Ishikawa (cell line): ENCODE measurements around the gene IPPK.

Experiments
- CEBPB ChIP-seq: IDR thresholded peaks from 2 replicates; pipeline ENCODE4 v1.6.1; 2012
- CREB1 ChIP-seq: IDR thresholded peaks from 2 replicates; pipeline ENCODE4 v1.6.1; 2012; ENCODE audit warnings: low read depth
- EGR1 ChIP-seq: IDR thresholded peaks from 2 replicates; pipeline ENCODE4 v1.6.1; 2012
- EP300 ChIP-seq: IDR thresholded peaks from 2 replicates; pipeline ENCODE4 v1.6.1; 2012; ENCODE audit warnings: borderline replicate concordance
- FOXM1 ChIP-seq: IDR thresholded peaks from 2 replicates; pipeline ENCODE4 v1.6.1; 2012; ENCODE audit warnings: low read depth, borderline replicate concordance
- MAX ChIP-seq: IDR thresholded peaks from 2 replicates; pipeline ENCODE4 v1.6.1; 2012
- NFIC ChIP-seq: IDR thresholded peaks from 2 replicates; pipeline ENCODE4 v1.6.1; 2012
- RAD21 ChIP-seq: IDR thresholded peaks from 2 replicates; pipeline ENCODE4 v1.6.1; 2012; ENCODE audit warnings: low read depth
- REST ChIP-seq: IDR thresholded peaks from 2 replicates; pipeline ENCODE4 v1.6.1; 2012; ENCODE audit warnings: low read depth, mild to moderate bottlenecking
- TAF1 ChIP-seq: IDR thresholded peaks from 2 replicates; pipeline ENCODE4 v1.6.1; 2012; ENCODE audit warnings: low read depth, mild to moderate bottlenecking
- TCF12 ChIP-seq: IDR thresholded peaks from 2 replicates; pipeline ENCODE4 v1.6.1; 2012; ENCODE audit warnings: low read depth
- TEAD4 ChIP-seq: IDR thresholded peaks from 2 replicates; pipeline ENCODE4 v1.6.1; 2012
- USF1 ChIP-seq: IDR thresholded peaks from 2 replicates; pipeline ENCODE4 v1.6.1; 2012
- YY1 ChIP-seq: IDR thresholded peaks from 2 replicates; pipeline ENCODE4 v1.6.1; 2012; ENCODE audit warnings: low read depth
- ZBTB7A ChIP-seq: IDR thresholded peaks from 2 replicates; pipeline ENCODE4 v1.6.1; 2012; ENCODE audit warnings: low read depth

IPPK gene

GRCh38 chr9:92658176-92658575 is 11.8 kb downstream of the IPPK start:
- TF ChIP-seq REST = no peak
- no peak for TF ChIP-seq EP300
- no peak for TF ChIP-seq MAX
- TF ChIP-seq TCF12 = no peak
- TF ChIP-seq NFIC = no peak
- TF ChIP-seq RAD21 = no peak
- TF ChIP-seq FOXM1 = no peak
- TF ChIP-seq USF1 = no peak
- TF ChIP-seq TEAD4 = no peak
- no peak for TF ChIP-seq EGR1
- TF ChIP-seq CREB1 = no peak
- no peak for TF ChIP-seq TAF1
- TF ChIP-seq YY1 = no peak
- TF ChIP-seq CEBPB = no peak
- TF ChIP-seq ZBTB7A = no peak

DNA sequence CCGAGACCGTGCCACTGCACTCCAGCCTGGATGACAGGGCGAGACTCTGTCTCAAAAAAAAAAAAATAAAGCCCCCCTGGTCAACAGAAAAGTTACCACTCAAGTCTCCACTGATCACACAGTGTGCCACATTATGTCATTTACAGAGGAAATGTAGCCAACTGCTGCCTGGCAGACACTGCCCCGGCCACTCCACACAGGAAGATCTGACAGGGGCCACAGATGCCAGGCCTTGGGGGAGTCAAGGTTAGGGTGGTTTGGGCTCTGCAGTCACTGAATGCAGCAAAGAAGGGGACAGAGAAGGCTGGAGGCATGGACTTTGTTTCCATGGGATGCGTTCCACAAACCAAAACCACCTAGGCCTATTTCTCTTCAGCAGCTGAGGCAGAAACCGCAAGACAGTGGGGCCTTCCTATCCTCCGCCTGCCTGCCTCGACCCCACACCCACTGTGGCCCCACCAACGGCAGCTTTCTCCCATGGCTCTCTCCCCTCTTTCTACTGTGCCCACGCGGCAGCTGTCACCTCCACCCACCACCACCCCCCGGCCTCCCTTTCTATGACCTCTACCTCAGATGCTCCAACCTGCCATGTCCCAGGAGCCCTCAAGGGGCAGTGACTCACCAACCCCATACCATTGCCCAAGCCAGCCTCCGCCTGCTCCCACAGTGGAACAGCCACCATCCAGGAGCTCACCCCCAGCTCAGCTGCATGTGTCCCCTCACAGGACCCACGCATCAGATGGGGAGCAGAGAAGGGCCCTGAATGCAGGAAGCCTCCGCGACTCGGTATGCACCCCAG is 12.4 kb downstream of the IPPK start:
- no peak for TF ChIP-seq TAF1
- no peak for TF ChIP-seq EP300
- TF ChIP-seq TCF12 = no peak
- TF ChIP-seq EGR1 = no peak
- TF ChIP-seq FOXM1 = no peak
- no peak for TF ChIP-seq RAD21
- no peak for TF ChIP-seq ZBTB7A
- no peak for TF ChIP-seq CREB1
- TF ChIP-seq USF1 = no peak
- TF ChIP-seq TEAD4 = no peak

GRCh38 chr9:92656537-92656925 is 13.4 kb downstream of the IPPK start:
- TF ChIP-seq YY1 (no peak), ZBTB7A (no peak)

GRCh38 chr9:92655896-92656536 is 13.9 kb downstream of the IPPK start:
- TF ChIP-seq YY1 (no peak), TEAD4 (no peak), MAX (no peak), REST (no peak), FOXM1 (no peak), USF1 (no peak), TAF1 (no peak), EGR1 (no peak), CEBPB (no peak), ZBTB7A (no peak), TCF12 (no peak)

DNA sequence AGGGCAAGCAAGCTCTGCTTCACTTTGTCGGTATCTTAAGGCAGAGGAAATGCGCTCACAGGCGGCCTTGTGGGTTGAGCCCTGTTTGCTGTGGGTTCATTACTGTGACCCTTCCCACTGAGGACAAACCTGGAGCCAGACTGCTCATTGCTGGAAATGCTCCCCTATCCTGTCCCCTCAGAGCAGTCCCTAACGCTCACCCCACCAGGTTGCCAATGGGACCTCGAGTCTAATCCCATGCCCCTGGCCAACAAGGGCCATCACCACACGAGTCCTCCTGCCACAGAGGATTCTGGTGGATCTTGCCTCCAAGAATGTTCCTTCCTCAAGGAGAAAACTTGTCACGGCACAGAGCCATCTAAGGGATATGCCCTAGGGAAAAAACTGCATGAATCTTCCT is 14.6 kb downstream of the IPPK start:
- TF ChIP-seq NFIC (no peak), CEBPB (no peak), FOXM1 (no peak), TEAD4 (no peak), EP300 (no peak), EGR1 (no peak), TAF1 (no peak)
